OCI-LY7 (cell line): ENCODE results near the gene ZNF202.

Experiments used
- EZH2phosphoT487 ChIP-seq: fragments of 200-600 bp; sonication (generic); IDR thresholded peaks from 2 replicates; pipeline ENCODE4 v1.6.1; 2018; ENCODE audit warnings: low read depth, borderline replicate concordance, mild to moderate bottlenecking, mixed run types, antibody characterized with exemption, low read length, moderate library complexity, mixed read lengths
- TF ChIP-seq, protein P1 (sequence below): fragments of 200-600 bp; sonication (generic); conservative IDR thresholded peaks from 2 replicates; pipeline ENCODE4 v1.5.1; 2014; ENCODE audit warnings: mild to moderate bottlenecking, antibody characterized with exemption, low read length, moderate library complexity, mixed read lengths

DNA sequence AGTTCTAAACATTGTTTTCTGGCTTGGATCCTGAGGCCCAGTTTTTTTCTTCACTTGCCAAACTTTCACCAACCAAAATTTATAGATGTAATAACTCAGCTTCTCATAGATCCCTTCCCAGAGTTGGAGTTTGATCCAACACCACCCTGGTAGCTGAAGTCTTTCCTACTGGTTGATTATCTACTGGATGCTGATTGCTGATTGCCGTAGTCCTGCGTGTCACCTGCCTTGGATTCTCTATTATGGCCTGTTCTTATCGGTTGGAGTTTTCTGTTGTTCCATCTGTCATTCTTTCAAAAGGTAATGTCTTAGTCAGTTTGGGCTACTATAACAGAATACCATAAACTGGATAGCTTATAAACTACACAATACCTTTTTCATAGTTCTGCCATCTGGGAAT is 30.2 kb upstream of the ZNF202 start:
- TF ChIP-seq, protein P1, sequence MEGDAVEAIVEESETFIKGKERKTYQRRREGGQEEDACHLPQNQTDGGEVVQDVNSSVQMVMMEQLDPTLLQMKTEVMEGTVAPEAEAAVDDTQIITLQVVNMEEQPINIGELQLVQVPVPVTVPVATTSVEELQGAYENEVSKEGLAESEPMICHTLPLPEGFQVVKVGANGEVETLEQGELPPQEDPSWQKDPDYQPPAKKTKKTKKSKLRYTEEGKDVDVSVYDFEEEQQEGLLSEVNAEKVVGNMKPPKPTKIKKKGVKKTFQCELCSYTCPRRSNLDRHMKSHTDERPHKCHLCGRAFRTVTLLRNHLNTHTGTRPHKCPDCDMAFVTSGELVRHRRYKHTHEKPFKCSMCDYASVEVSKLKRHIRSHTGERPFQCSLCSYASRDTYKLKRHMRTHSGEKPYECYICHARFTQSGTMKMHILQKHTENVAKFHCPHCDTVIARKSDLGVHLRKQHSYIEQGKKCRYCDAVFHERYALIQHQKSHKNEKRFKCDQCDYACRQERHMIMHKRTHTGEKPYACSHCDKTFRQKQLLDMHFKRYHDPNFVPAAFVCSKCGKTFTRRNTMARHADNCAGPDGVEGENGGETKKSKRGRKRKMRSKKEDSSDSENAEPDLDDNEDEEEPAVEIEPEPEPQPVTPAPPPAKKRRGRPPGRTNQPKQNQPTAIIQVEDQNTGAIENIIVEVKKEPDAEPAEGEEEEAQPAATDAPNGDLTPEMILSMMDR, result no peak
- no peak for TF ChIP-seq EZH2phosphoT487
